ENCODE measurements around the gene NAT9. TPM values are rescaled to one million over a fixed set of nuclear protein-coding genes. Genes with fewer than 3 reads are reported as not detected.

The NAT9 gene
- total RNA-seq, 1 experiment from 2014 or later = 50.4 TPM

DNA sequence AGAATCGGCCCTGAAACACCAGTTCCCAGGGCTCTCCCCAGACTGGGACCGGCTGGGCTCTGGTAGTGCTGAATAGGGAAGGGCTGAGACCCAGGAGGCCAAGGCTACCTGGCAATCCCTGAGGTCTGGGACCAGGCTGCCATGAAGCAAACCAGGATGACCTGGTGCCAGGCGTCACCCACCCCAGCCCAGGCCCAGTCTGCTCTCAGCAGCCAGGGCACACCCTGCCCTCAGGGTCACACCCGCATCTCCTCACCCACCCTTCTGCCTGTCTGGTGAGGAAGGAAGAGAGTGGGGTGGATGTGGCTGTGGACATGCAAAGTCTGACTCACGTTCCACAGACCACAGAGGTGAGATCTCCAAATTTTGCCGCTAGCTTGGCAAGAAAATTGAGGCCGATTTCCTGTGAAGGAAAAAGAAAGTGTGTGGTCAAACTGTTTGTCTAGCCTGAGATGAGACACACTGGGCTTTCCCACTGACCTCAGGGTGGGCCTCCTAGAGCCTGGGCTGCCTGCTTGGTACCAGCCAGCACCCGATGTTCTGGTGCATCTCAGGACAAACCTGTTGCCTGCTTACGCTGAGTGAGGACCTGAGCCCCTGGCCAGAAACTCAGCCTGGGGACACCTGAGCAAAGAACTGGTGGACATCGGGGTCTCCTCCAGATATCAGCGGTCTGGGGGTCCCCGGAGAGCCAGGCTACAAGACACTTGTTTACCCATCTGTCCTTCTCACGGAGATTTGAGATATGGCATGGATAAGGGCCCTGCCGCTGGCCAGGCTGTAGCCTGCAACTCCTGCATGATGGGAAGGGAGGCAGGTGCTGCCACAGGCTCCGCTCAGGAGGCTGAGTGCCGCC is 45.4 kb downstream of the NAT9 start:
- no peak for DNase-seq (ENCODE audit: low spot score)

DNA sequence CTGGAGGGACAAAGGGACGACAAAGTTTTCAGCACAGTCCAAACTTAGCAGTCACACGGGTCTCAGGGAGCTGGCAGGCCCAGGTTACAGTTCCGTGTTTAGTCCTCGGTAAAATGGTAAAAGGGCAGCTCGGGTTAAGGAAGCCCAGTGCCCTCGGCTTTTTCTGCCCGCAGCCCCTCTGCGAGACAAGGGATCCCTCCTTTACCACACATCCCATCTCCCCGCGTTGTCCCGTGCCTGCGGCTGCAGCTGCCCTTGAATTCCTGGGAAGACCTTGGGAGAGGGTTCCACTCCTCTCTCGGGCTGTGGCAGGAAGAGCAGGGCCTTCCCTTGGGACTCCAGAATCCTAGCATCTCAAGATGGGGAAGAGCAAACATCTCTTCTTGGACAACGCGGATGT is 46.3 kb downstream of the NAT9 start:
- no peak for DNase-seq (ENCODE audit: low spot score)

DNA sequence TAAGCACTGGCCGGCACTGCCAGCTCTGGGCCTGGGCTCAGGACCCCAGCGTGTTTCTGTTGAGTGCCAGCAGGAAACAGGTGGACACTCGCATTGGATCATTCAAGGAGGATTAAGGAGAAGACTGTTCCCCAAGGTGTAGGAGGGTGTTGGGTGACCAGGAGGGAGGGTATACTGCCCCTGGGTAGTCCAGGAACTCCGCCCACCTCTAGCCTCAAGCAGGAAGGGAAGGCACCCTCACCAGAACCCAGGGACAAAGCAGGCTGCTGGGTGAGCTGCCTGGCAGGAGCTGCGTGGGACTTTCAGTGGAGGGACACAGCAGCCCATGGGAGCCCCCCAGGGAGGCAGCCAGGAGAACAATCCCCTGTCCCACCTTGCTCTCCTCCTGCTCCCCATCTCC is 46.8 kb downstream of the NAT9 start:
- DNase-seq (ENCODE audit: low spot score) = no peak

DNA sequence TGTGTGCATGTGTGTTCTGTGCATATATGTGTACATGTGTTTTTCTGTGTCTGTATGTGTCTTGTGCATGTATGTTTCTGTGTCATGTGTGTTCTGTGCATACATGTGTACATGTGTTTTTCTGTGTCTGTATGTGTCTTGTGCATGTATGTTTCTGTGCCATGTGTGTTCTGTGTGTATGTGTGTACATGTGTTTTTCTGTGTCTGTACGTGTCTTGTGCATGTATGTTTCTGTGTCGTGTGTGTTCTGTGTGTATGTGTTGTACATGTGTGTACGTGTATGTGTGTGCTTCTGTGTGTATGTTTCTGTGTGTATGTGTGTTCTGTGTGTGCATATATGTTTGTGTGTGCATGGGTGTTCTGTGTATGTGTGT is 47.5 kb downstream of the NAT9 start:
- DNase-seq (ENCODE audit: low spot score) = no peak

DNA sequence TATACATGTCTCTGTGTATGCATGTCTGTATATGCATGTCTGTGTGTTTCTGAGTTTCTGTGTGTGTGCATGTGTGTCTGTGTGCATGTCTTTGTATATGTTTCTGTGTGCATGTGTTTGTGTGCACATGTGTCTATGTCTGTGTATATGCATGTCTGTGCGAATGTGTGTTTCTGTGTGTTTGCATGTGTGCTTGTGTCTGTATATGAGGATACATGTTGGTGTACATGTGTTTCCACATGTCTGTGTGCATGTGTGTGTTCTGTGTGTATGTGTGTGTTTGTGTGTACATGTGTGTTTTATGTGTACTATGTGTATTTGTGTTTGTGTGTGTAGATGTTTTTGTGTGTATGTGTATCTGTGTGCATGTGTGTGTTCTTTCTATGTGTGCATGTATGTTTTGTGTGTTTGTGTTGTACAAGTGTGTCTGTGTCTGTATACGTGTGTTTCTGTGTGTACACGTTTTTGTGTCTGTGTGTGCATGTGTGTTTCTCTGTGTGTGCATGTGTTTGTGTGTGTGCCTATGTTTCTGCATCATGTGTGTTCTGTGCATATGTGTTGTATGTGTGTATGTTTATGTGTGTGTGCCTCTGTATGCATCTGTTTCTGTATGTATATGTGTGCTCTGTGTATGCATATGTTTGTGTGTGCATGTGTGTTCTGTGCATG is 48.0 kb downstream of the NAT9 start:
- no peak for DNase-seq (ENCODE audit: low spot score)

DNA sequence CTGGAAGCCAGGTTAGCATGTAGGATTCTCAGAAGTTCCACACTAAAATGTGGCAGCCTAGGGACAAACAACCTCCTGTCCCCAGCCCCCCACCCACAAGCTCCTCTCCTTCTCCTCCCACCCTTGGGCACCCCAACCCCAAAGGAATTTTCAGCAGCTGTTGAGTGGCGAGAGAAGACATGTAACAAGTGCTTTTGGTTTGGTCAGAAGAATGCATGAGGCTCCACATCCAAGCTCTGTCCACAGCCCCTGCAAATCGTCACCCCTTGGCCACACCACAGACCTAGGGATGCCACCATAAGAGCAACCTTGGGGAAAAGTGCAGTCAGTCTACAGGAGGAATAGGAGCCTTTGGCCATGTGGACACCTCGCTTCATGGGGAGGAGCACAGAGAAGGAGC is 51.0 kb downstream of the NAT9 start:
- no peak for DNase-seq (ENCODE audit: low spot score)

DNA sequence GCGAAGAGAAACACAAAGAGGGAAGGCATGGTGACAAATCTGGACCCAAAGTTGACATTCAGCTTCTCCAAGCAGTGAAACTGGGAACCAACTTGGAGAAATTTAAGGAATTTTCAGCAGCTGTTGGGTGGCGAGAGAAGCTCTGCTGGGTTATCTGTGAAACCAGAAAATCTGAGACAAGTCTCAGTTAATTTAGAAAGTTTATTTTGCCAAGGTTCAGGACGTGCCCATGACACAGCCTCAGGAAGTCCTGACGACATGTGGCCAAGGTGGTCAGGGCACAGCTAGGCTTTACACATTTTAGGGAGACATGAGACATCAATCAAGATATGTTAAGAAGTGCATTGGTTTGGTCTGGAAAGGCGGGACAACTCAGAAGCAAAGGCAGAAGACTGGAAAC is 52.3 kb downstream of the NAT9 start:
- DNase-seq (ENCODE audit: low spot score) = no peak

DNA sequence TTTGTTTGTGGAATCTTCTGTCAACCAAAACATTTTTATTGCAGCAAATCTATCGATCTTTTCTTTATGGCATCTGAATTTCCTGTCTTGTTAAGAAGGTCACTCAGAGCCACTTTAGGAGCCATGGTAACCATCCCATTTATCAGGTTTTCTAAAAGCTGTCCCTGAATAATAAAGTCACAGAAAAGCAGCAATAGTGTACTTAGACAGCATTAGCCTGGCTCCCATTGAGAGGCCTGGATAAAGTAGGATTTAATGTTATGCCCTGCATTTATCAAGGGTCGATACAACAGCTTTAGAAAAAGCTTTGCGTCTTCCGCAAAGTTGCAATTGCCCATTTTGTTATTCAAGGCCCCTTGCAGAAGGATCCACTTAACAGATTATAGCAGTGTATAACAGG is 53.4 kb downstream of the NAT9 start:
- no peak for DNase-seq (ENCODE audit: low spot score)

Other genes with a start within 250 kb of the NAT9 start
- gene CD300LB, start 244.9 kb downstream of the NAT9 start, total RNA-seq (2014; rRNA removed; shearing (Covaris generic)) = not detected in 2 replicates
- gene CD300C, start 230.2 kb downstream of the NAT9 start, total RNA-seq (2014; rRNA removed; shearing (Covaris generic)) = 0.48 and 0.68 TPM in 2 replicates
- gene CD300H, start 208.8 kb downstream of the NAT9 start, total RNA-seq (2014; rRNA removed; shearing (Covaris generic)) = not detected in 2 replicates
- not detected in 2 replicates for gene CD300LD, start 184.1 kb downstream of the NAT9 start, total RNA-seq (2014; rRNA removed; shearing (Covaris generic))
- not detected in 2 replicates for gene CD300E, start 152.6 kb downstream of the NAT9 start, total RNA-seq (2014; rRNA removed; shearing (Covaris generic))
- gene CD300LF, start 63.4 kb downstream of the NAT9 start, total RNA-seq (2014; rRNA removed; shearing (Covaris generic)) = not detected in 2 replicates
- gene RAB37, start 39.1 kb downstream of the NAT9 start, total RNA-seq (2014; rRNA removed; shearing (Covaris generic)) = 0.55 and 1.0 TPM in 2 replicates
- gene NHERF1, start 27.7 kb downstream of the NAT9 start, total RNA-seq (2014; rRNA removed; shearing (Covaris generic)) = 298 and 304 TPM in 2 replicates
- 0.03 TPM in 1 of 2 replicates, not detected in the other for gene GRIN2C, start 83.5 kb upstream of the NAT9 start, total RNA-seq (2014; rRNA removed; shearing (Covaris generic))
- 32.2 and 38.4 TPM in 2 replicates for gene FDXR, start 96.6 kb upstream of the NAT9 start, total RNA-seq (2014; rRNA removed; shearing (Covaris generic))
- not detected in 2 replicates for gene FADS6, start 117.3 kb upstream of the NAT9 start, total RNA-seq (2014; rRNA removed; shearing (Covaris generic))
- not detected in 2 replicates for gene USH1G, start 146.9 kb upstream of the NAT9 start, total RNA-seq (2014; rRNA removed; shearing (Covaris generic))
- gene OTOP2, start 147.9 kb upstream of the NAT9 start, total RNA-seq (2014; rRNA removed; shearing (Covaris generic)) = not detected in 2 replicates
- not detected in 2 replicates for gene OTOP3, start 159.6 kb upstream of the NAT9 start, total RNA-seq (2014; rRNA removed; shearing (Covaris generic))
- 27.5 and 36.2 TPM in 2 replicates for gene HID1, start 196.4 kb upstream of the NAT9 start, total RNA-seq (2014; rRNA removed; shearing (Covaris generic))
- gene CDR2L, start 211.3 kb upstream of the NAT9 start, total RNA-seq (2014; rRNA removed; shearing (Covaris generic)) = 10.2 and 10.6 TPM in 2 replicates
- 61.7 and 66.4 TPM in 2 replicates for gene MRPL58, start 236.3 kb upstream of the NAT9 start, total RNA-seq (2014; rRNA removed; shearing (Covaris generic))

Measured in HT-29 (cell line).